22Rv1 (cell line): ENCODE data around the gene OXT.

Experiments
- ZFX ChIP-seq: fragments of 450-650 bp; IDR thresholded peaks from 2 replicates; pipeline ENCODE4 v1.6.1; 2017; ENCODE audit warnings: antibody characterized with exemption, borderline replicate concordance
- TF ChIP-seq, protein P1 (sequence below): fragments of 450-650 bp; IDR thresholded peaks from 2 replicates; pipeline ENCODE4 v1.5.1; 2017; ENCODE audit warnings: mild to moderate bottlenecking

DNA sequence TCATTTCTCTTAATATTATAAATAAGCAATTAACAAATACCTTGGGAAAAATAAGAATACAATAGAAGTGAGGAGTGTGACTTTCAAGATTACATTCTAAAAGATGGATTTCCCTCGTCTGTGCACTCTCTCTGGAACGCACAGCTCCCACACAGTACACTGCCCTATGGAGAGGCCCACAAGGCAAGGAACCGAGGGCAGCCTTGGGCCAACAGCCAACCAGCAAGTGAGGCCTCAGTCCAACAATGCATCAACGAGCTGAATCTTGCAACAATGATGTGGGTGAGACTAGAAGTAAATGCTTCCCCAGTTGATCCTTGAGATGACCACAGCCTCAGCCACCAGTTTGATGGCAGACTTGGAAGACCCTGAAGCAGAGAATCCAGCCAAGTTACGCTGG lies 47.6 kb downstream of the OXT start:
- TF ChIP-seq, protein P1, sequence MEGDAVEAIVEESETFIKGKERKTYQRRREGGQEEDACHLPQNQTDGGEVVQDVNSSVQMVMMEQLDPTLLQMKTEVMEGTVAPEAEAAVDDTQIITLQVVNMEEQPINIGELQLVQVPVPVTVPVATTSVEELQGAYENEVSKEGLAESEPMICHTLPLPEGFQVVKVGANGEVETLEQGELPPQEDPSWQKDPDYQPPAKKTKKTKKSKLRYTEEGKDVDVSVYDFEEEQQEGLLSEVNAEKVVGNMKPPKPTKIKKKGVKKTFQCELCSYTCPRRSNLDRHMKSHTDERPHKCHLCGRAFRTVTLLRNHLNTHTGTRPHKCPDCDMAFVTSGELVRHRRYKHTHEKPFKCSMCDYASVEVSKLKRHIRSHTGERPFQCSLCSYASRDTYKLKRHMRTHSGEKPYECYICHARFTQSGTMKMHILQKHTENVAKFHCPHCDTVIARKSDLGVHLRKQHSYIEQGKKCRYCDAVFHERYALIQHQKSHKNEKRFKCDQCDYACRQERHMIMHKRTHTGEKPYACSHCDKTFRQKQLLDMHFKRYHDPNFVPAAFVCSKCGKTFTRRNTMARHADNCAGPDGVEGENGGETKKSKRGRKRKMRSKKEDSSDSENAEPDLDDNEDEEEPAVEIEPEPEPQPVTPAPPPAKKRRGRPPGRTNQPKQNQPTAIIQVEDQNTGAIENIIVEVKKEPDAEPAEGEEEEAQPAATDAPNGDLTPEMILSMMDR = no peak
- TF ChIP-seq ZFX = no peak
